Activated T-cell treated with anti-CD3 and anti-CD28 coated beads for 4 hours (primary cell): Measurements from ENCODE around the gene THTPA.
"Not testable (repeated sequence)": the region's sequence is repeated elsewhere in the genome, so short reads cannot be mapped to it uniquely, and the experiment has no call there.

Experiments used
- DNase-seq: peaks from one replicate; pipeline ENCODE4 v3.0.0-alpha.2; 2020

THTPA gene

GRCh38 chr14:23568600-23569331, 12.7 kb downstream of the THTPA start:
- DNase-seq: no peak

DNA sequence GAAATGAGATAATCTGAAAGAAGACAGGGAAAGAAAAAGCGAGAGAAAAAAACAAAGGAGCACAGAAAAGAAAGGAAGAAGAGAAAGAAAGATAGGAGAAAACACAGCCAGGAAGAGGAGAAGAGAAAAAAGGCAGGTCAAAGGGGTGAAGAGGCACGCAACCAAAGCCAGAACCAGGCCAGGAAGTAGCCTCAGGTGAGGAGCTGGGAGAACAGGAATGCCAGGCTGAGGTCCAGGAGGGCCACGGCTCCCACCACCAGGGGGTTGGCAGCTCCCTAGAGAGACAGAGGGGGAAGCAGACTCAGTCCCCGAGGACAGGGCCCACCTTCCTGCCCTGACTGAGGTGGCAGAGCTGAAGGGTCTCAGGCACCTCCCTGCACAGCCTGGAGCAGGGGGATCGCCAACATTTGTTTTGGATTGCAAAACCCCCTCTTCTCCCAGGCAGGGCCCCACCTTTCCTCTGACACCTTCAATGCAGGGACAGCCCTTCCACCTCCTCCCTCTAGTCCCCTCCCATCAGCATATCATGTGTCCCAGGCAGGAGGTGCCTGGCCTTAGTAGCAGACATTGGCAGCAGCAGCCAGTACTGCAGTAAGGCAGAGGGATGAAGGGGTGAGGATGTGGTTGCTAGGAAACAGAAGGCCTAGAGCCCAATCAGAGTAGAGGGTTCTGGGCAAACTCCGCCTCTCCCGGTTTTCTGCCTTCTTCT, 13.5 kb downstream of the THTPA start:
- no peak for DNase-seq

DNA sequence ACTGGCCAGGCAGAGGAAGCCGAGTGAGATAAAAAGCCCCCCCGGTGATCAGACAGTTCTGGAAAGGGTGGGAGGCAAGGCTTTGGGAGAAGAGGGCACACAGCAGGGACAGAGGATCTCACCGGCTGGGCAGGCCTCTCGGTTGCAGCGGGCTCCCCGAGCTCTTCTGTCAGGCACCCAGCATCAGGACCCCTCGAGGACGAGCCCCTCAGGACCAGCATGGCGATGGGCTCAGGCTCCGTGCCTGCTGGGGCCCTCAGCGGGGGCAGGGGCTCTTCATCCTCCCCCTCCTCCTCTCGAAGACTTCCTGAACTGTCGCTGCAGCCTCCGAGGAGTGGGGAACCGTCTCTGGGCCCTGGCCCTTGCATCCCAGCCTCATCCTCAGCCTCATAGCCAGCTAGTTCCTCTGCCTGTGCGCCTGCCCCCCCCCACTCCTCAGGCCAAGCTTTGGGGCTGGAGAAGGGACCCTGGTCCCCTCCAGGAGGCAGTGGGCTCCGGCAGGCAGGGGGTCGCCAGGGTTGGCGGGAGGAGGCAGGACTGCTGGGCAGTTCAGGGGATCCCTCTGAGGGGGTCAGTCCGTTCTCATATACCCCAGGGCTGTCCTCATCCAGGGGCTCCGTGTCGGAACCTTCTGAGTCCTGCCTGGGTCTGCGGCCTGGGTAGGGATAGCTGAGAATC, 14.9 kb downstream of the THTPA start:
- no peak for DNase-seq

DNA sequence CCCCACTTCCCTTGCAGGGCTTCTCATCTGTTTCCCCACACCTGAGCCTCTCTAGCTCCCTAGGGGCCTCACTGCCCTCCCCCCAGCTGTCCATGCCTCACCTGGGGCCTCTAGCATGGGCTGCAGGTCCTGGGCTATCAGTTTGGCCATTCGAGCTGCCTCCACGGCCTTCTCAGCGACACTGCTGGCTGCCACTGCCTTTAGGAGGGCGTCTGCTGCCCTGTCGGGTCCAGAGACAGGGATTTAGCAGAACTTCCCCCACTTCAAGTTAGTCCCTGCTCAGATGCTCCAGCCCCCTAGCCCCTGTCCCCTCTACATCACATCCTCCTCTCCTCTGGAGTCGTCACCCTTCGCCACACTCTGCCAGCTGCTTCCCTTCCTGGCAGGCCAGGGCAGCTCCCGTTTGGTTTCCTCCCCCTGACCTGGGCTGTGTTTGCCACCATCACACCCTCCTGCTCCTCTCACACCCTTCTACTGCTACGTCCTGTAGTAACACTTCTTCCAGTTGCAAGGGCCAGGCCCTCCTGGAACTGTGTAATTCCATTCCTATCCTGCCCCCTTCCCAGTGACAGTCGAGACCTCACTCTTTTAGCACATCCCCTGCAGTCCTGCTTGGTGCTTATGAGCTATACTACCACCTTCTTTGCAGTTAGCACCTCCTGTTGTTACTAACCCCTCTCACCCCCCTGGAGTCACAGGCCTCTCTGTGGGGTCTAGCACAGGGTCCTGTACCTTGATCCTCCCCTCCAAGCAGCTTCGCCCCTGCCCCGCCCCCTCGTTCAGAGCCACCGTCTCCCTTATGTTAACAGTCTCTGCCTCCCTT, 15.8 kb downstream of the THTPA start:
- no peak for DNase-seq

- DNase-seq: no peak
These were observed 16.4 kb downstream of the THTPA start for GRCh38 chr14:23572524-23572828.

DNA sequence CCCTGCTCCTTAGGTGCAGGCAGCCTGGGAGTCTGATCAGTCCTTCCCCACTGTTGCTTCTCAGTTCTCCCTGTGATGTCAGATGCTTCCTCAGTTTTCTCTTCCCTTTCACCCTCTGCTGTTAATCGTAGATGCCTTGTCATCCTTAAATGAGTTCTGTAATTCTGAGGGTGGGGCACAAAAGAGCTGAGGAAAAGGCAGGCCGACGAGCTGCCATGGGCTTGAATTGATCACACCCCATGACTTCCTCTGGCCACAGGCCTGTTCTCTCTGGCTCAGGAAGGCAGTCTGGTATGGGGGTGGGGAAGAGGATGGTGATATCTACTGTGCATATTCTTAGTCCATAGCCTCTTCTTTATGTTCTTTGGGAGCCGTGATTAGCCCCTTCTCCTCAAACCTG, 16.8 kb downstream of the THTPA start:
- DNase-seq: no peak

DNA sequence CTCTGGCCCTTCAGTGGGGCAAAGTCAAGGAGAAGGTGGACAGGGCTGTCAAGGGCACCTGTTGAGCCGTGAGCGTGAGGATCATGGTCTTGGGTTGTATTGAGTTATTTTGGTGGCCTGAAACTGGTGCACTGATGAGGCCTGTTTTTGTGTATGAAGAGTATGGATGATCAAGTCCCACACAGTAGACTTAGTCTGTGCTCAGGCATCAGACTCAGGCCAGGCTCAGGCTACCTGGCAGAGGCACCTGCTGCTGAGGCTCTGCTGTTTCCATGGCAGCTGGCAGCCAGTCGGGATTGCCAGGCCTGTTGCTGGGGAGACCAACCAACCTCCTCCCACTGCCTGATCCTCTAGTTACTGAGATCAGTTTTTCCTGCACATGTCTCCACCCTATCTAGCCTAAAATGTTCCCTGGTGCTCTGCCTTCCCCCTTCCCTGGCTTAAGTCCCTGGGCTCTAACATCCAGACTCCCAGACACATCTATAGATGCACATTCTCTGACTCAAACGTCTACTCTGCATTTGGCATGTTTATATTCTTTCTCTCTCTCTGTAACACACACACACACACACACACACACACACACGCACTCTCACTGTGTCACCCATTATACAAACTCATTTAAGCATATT, 17.4 kb downstream of the THTPA start:
- DNase-seq: no peak

- no peak for DNase-seq
These were observed 21.1 kb downstream of the THTPA start for GRCh38 chr14:23577004-23577681.

GRCh38 chr14:23577710-23578392, 21.8 kb downstream of the THTPA start:
- DNase-seq: no peak

DNA sequence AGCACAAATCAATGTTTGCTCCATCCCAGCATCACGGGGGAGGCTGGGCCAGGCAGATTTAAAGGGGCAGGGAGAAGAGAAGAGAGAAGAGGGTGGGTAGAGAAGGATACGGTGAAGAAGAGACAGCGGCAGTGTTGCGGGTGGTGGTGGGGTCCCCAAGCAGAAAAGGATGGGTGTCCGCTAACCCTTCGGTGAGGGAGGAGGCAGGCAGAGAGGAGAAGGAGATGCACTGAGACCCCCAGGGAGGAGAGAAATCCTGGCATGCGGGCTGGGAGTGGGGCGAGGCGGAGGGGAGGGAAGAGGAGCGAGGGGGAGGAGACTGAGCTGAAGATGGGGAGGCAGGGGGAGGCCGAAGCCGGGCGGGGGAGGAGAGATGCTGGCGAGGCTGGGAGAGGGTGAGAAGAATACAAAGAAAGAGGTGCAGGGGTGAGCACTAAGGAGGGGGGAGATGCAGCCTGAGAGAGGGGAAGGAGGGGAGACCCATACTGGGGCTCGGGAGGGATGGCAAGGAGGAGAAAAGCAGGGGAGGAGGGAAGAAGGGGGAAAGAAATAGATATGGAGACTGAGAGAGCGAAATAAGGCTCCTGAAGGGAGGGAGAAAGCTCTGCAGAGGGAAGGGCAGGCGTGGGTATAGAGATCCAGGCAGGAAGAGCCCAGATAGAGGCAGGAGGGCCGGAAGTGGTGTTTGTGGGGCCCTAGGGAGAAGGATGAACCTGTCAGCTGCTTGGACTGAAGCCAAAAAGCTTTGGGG, 22.7 kb downstream of the THTPA start, which contains the start of gene JPH4:
Gene JPH4, minus strand, starts transcription at position 231 of the 751 bp plus-strand sequence. CDS start 1,337 bp downstream, outside the sequence.
- no peak for DNase-seq

DNA sequence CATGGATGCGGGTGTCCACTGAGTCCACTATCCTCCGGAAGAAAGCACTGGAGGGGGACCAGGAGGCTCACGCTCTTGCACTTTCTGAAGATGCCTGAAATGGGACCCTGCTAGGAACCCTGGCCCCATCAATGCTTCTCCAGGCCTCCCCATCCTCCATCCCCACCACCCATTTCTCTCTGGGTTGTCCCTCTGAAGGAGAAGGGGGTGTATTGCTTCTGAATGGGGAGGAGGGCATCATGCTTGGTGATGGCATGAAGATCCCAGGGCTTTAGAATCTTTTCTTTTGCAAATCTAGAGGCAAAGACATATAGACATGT, 23.2 kb downstream of the THTPA start:
- no peak for DNase-seq

GRCh38 chr14:23579739-23580138, 23.7 kb downstream of the THTPA start:
- DNase-seq: no peak

DNA sequence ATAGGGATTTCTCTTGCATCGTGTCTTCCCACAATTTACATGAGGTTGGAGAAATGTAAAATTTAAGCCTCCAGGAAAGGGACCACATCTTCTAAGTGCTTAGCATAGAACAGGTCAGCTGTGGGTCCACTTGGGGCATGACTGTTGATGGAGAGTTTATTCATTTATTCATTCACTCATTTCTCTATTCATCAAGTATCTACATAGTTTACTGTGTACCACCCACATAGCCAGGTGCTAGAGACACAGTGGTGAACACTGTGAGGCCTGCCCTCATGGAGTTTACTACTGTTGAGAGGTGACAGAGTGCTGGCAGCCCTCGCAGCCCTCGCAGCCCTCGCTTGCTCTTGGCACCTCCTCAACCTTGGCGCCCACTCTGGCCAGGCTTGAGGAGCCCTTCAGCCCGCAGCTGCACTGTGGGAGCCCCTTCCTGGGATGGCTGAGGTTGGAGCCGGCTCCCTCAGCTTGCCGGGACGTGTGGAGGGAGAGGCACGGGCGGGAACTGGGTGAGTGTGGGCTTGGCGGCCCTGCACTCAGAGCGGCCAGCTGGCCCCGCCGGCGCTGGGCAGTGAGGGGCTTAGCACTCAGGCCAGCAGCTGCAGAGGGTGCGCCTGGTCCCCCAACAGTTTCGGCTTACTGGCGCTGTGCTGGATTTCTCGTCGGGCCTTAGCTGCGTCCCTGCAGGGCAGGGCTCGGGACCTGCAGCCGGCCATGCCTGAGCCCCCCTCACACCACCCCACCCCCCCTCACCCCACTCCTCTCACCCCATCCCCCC, 24.3 kb downstream of the THTPA start:
- DNase-seq: no peak

- no peak for DNase-seq
These were observed 24.8 kb downstream of the THTPA start for GRCh38 chr14:23580948-23581281.

DNA sequence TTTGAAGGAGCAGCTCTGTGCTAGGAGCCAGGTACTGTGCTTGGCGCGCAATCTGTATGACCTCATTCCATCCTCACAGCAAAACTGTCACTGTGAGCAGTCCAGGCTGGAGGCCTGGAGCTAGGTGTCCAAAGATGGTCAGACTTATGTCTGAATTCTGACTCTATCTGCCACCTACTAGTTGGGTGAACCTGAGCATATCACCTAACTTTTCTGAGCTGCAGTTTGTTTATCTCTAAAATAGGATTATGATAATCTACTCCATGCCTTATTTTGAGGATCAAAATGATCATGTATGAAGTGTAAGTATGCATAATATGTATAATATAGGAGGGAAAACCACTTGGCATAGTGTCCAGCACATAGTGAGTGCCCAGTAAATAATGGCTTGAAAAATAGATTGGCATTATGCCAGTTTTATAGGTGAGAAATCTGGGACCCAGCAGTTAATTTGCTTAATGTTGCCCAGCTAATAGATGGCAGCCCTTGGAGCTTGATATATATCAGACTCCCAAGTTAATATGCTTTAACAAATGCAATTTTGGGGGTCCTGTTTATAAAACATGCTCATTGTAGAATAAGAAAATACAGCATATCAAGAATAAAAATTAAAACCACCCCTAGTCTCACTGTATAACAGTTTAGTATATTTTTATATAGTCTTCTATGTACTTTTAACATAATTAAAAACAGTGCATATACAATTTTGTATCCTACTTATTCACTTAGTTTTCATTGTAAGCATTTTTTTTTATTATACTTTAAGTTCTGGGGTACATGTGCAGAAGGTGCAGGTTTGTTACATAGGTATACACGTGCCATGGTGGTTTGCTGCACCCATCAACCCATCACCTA, 27.1 kb downstream of the THTPA start:
- no peak for DNase-seq

- not testable (repeated sequence) for DNase-seq
These were observed 27.9 kb downstream of the THTPA start for GRCh38 chr14:23583761-23584526.

DNA sequence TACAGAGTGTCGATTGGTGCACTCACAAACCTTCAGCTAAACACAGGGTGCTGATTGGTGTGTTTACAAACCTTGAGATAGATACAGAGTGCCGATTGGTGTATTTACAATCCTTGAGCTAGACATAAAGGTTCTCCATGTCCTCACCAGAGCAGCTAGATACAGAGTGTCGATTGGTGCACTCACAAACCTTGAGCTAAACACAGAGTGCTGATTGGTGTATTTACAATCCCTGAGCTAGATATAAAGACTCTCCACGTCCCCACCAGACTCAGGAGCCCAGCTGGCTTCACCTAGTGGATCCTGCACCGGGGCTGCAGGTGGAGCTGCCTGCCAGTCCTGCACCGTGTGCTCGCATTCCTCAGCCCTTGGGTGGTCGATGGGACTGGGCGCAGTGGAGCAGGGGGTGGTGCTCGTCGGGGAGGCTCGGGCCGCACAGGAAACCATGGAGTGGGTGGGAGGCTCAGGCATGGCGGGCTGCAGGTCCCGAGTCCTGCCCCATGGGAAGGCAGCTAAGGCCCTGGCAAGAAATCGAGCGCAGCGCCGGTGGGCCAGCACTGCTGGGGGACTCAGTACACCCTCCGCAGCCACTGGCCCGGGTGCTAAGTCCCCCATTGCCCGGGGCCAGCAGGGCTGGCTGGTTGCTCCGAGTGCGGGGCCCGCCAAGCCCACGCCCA, 28.6 kb downstream of the THTPA start:
- DNase-seq: not testable (repeated sequence)
